Right atrium auricular region (tissue), 2 donors: Measurements from ENCODE around the gene CTSF. TPM values are rescaled to one million over a fixed set of nuclear protein-coding genes. Genes with fewer than 3 reads are reported as not detected.
A peak's percentile ranks its signal among the peaks of the same experiment; 100 is the strongest.

Experiments used
- DNase-seq: peaks from one replicate; pipeline ENCODE4 v3.0.0-alpha.2; 2019; ENCODE audit warnings: low spot score
- H3K27ac ChIP-seq, 2 donors: fragments of 200-600 bp; sonication (generic); 1 replicate in 1 of 2; 2 replicates in 1 of 2; pipeline ENCODE4 v1.5.1; 2016 to 2019
- H3K27me3 ChIP-seq, 2 donors: fragments of 200-600 bp; sonication (generic); one replicate each; pipeline versions ENCODE4 v1.5.1 to v1.6.0; 2017 to 2019
- H3K36me3 ChIP-seq: fragments of 200-600 bp; sonication (generic); one replicate; pipeline ENCODE4 v1.5.1; 2016
- H3K4me1 ChIP-seq, 2 donors: fragments of 200-600 bp; sonication (generic); one replicate each; pipeline versions ENCODE4 v1.5.1 to v1.6.0; 2017 to 2019
- H3K4me3 ChIP-seq, 2 donors: fragments of 200-600 bp; sonication (generic); 1 replicate in 1 of 2; 2 replicates in 1 of 2; pipeline ENCODE4 v1.5.1; 2017 to 2019; ENCODE audit warnings: mild to moderate bottlenecking in 1 of 2, moderate library complexity in 1 of 2
- H3K9me3 ChIP-seq, 2 donors: fragments of 200-600 bp; sonication (generic); one replicate each; pipeline ENCODE4 v1.5.1; 2019
- CTCF ChIP-seq, 2 donors: fragments of 200-600 bp; sonication (generic); IDR thresholded peaks; one replicate each; pipeline ENCODE4 v1.5.1; 2019; ENCODE audit warnings: antibody characterized with exemption in 2 of 2
- total RNA-seq, 2 donors: library from RNA; depleted of rRNA; stranded (reverse); fragments of >200 nt; gene quantifications; one replicate each; pipeline ENCODE4 v1.1.0, GENCODE V29; 2016

Gene CTSF
- total RNA-seq, 2 donors from 2014 or later = 79.1 to 124 TPM

GRCh38 chr11:66569076-66569475, 670 bp upstream of the CTSF start:
- Histone ChIP-seq H3K4me1 (peaks cover 0 to 14% of the 10 kb centered on the region in 2 donors), H3K27me3 (no peaks in the 10 kb centered on the region), H3K4me3 (peak overlapping the region in 1 of 2 donors; percentile 68), H3K9me3 (no peaks in the 10 kb centered on the region), H3K27ac (peak overlapping the region in 1 of 2 donors; percentile 19), H3K36me3 (peaks cover 5% of the 10 kb centered on the region)
- no peak for DNase-seq
- TF ChIP-seq CTCF (IDR thresholded peaks at IDR 0.05) = no peak

- TF ChIP-seq CTCF (IDR thresholded peaks at IDR 0.05) = no peak
- H3K27ac ChIP-seq = peak overlapping the region in 1 of 2 donors; percentile 25
- peaks cover 0 to 14% of the 10 kb centered on the region in 2 donors for H3K4me1 ChIP-seq
- H3K36me3 ChIP-seq = peaks cover 9% of the 10 kb centered on the region
- peak overlapping the region; percentile 46 to 68 for H3K4me3 ChIP-seq
- no peaks in the 10 kb centered on the region for H3K27me3 ChIP-seq
- DNase-seq = no peak
- no peaks in the 10 kb centered on the region for H3K9me3 ChIP-seq
Measured at GRCh38 chr11:66567787-66568123, 651 bp downstream of the CTSF start.

DNA sequence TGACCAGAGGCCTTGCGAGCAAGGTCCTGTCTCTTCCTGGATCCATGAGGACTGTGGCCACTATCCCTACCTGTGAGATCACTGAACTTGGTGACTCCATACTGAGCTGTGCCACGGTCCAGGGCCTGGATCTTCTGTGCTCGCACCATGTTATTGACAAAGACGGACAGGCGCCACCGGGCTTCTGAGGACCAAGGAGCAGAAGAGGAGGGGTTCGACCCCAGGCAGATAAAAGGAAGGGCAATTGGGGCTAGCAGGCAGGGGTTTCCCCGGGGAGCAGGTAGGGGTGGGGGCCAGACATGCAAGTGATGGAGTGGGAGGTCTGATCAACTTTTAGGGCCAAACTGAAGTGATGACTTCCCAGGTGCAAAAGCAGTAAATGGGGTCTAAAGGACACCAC, 2.2 kb downstream of the CTSF start:
- Histone ChIP-seq H3K4me1 (peaks cover 0 to 14% of the 10 kb centered on the region in 2 donors), H3K9me3 (no peaks in the 10 kb centered on the region), H3K4me3 (no peak overlapping the region), H3K27ac (no peak overlapping the region), H3K36me3 (peaks cover 9% of the 10 kb centered on the region), H3K27me3 (no peaks in the 10 kb centered on the region)
- no peak for DNase-seq
- no peak for TF ChIP-seq CTCF (IDR thresholded peaks at IDR 0.05)

- H3K4me1 ChIP-seq = peaks cover 0 to 14% of the 10 kb centered on the region in 2 donors
- H3K27ac ChIP-seq = no peak overlapping the region
- no peaks in the 10 kb centered on the region for H3K27me3 ChIP-seq
- peaks cover 9% of the 10 kb centered on the region for H3K36me3 ChIP-seq
- DNase-seq = no peak
- H3K9me3 ChIP-seq = no peaks in the 10 kb centered on the region
- H3K4me3 ChIP-seq = no peak overlapping the region
- TF ChIP-seq CTCF (IDR thresholded peaks at IDR 0.05) = no peak
Measured at GRCh38 chr11:66564984-66565383, 3.4 kb downstream of the CTSF start.

- DNase-seq = no peak
- H3K27ac ChIP-seq = no peak overlapping the region
- no peaks in the 10 kb centered on the region for H3K9me3 ChIP-seq
- TF ChIP-seq CTCF (IDR thresholded peaks at IDR 0.05) = no peak
- peaks cover 0 to 14% of the 10 kb centered on the region in 2 donors for H3K4me1 ChIP-seq
- no peaks in the 10 kb centered on the region for H3K27me3 ChIP-seq
- H3K36me3 ChIP-seq = peaks cover 9% of the 10 kb centered on the region
- no peak overlapping the region for H3K4me3 ChIP-seq
Measured at GRCh38 chr11:66564538-66564937, 3.9 kb downstream of the CTSF start.

DNA sequence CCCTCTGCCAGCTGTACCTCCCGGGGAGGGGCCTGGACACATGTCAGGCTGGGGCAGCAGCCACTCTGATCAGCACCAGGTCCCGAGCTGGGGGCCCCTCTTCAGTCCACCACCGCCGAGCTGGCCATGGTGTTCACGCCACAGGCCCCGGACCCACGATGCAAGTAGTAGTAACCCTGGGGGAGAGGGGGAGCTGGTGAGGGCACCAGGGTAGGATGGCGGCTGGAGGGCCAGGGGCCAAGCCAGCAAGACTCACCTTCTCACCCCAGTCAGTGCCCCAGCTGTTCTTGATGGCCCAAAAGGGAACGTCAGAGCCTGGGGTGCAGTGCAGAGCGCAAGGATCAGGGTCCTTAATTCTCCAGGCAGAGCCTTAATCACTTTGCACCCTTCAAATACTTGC, 4.6 kb downstream of the CTSF start:
- Histone ChIP-seq H3K27me3 (no peaks in the 10 kb centered on the region), H3K9me3 (no peaks in the 10 kb centered on the region), H3K36me3 (peaks cover 9% of the 10 kb centered on the region), H3K4me3 (no peak overlapping the region), H3K4me1 (peaks cover 0 to 19% of the 10 kb centered on the region in 2 donors), H3K27ac (no peak overlapping the region)
- TF ChIP-seq CTCF (IDR thresholded peaks at IDR 0.05) = no peak
- DNase-seq = no peak
